ENCODE results near the gene PDE6H.

Gene PDE6H

GRCh38 chr12:14995583-14996425 is 23.0 kb downstream of the PDE6H start:
- H3K4me3 ChIP-seq (replicated peaks; ENCODE audit: low read depth, low read length) = no peak overlapping the region
- peak; percentile 92 for DNase-seq (ENCODE audit: low read depth)
- TF ChIP-seq CTCF (IDR thresholded peaks at IDR 0.05; ENCODE audit: low read length, missing control alignments) = peak; percentile 60

- TF ChIP-seq CTCF (IDR thresholded peaks at IDR 0.05; ENCODE audit: low read length, missing control alignments) = no peak
- no peak overlapping the region for H3K4me3 ChIP-seq (replicated peaks; ENCODE audit: low read depth, low read length)
- no peak for DNase-seq (ENCODE audit: low read depth)
These were observed 25.2 kb downstream of the PDE6H start for GRCh38 chr12:14997998-14998397.

DNA sequence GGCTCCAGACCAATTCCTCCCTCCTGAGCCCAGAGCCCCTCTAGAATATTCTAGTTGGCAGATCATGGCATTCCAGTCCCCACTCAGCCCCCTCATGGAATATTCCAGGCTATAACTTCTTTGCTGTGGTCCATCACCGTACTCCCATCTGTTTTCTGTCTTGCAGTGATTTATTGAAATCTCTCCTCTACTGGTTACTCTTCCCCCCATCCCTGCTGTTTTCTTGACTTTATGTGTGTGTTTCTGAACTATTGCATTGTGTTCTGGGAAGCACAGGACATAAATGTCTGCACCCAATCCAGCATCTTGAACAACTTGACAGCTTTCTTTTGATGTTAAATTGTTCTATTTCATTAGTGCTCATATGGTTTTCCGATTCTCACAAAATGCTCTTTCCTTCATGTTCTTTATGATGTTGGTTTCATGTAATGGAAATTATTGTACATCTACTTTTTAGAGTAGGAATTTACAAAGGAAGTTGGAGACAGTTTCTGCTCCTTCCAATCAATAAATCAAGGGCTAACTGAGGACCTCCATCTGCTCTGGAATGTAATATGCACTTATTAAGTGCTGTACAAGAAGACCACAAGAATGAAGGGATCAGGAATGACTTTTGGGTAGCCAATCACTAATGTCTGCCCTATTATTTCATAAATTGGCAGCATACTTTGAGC is 26.3 kb downstream of the PDE6H start:
- TF ChIP-seq CTCF (IDR thresholded peaks at IDR 0.05; ENCODE audit: low read length, missing control alignments) = no peak
- no peak for DNase-seq (ENCODE audit: low read depth)
- no peak overlapping the region for H3K4me3 ChIP-seq (replicated peaks; ENCODE audit: low read depth, low read length)

GRCh38 chr12:14999695-15000365 is 27.0 kb downstream of the PDE6H start:
- TF ChIP-seq CTCF (IDR thresholded peaks at IDR 0.05; ENCODE audit: low read length, missing control alignments) = no peak
- DNase-seq (ENCODE audit: low read depth) = peak; percentile 15

DNA sequence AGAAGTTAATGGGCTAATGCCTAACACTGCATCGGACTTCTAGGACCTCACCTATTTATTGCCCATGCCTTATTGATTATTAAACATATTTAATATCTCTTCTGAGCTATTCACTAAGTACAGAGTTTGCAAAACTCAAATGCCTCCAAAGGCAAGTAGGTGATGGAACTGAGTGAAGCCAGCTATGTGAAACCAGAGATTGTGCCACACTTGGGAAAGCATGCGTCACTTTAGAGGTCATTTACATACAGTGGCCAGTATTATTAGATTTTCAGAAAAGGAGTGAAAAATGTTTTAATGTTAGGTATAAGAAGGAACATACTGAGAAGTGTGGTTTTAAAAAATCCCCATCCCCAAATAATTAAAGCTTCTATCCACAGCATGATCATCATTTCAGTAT is 27.7 kb downstream of the PDE6H start:
- DNase-seq (ENCODE audit: low read depth) = no peak
- TF ChIP-seq CTCF (IDR thresholded peaks at IDR 0.05; ENCODE audit: low read length, missing control alignments) = no peak
- no peak overlapping the region for H3K4me3 ChIP-seq (replicated peaks; ENCODE audit: low read depth, low read length)

More at GRCh38 chr12:14999695-15000365, 27.0 kb downstream of the PDE6H start:
- H3K4me3 ChIP-seq (replicated peaks; ENCODE audit: low read depth, low read length) = no peak overlapping the region

- no peak for TF ChIP-seq CTCF (IDR thresholded peaks at IDR 0.05; ENCODE audit: low read length, missing control alignments)
- no peak overlapping the region for H3K4me3 ChIP-seq (replicated peaks; ENCODE audit: low read depth, low read length)
- DNase-seq (ENCODE audit: low read depth) = peak; percentile 53
These were observed 29.0 kb downstream of the PDE6H start for GRCh38 chr12:15001733-15002382.
